DMS 273 (cell line): Measurements from ENCODE around the gene DNMT3A.

Source experiments
- DNase-seq: peaks from one replicate; lab custom pipeline; 2025; ENCODE audit not compliant: unreplicated experiment; lab: John Stamatoyannopoulos, UW

The DNMT3A gene

GRCh38 chr2:25347205-25347815, 5.6 kb upstream of the DNMT3A start:
- peak; percentile 38 for DNase-seq

- no peak for DNase-seq
Observed at GRCh38 chr2:25343187-25343825, 1.6 kb upstream of the DNMT3A start.

GRCh38 chr2:25342372-25343186, 854 bp upstream of the DNMT3A start:
- DNase-seq, result peak; percentile 92

- peak; percentile 73 for DNase-seq
Observed at GRCh38 chr2:25341011-25341727, 556 bp downstream of the DNMT3A start.

GRCh38 chr2:25340181-25340921, 1.4 kb downstream of the DNMT3A start:
- DNase-seq, result peak; percentile 62

GRCh38 chr2:25339791-25340180, 1.9 kb downstream of the DNMT3A start:
- peak; percentile 72 for DNase-seq

- DNase-seq, result no peak
Observed at GRCh38 chr2:25339211-25339674, 2.5 kb downstream of the DNMT3A start.

GRCh38 chr2:25338401-25338800, 3.3 kb downstream of the DNMT3A start:
- no peak for DNase-seq

GRCh38 chr2:25337891-25338290, 3.8 kb downstream of the DNMT3A start:
- DNase-seq, result no peak

- DNase-seq, result no peak
Observed at GRCh38 chr2:25337276-25337675, 4.4 kb downstream of the DNMT3A start.

GRCh38 chr2:25336383-25336841, 5.3 kb downstream of the DNMT3A start:
- no peak for DNase-seq

- no peak for DNase-seq
Observed at GRCh38 chr2:25335971-25336370, 5.8 kb downstream of the DNMT3A start.

- DNase-seq, result no peak
Observed at GRCh38 chr2:25335204-25335603, 6.5 kb downstream of the DNMT3A start.

GRCh38 chr2:25334482-25334881, 7.2 kb downstream of the DNMT3A start:
- no peak for DNase-seq

GRCh38 chr2:25333981-25334380, 7.7 kb downstream of the DNMT3A start:
- no peak for DNase-seq

- no peak for DNase-seq
Observed at GRCh38 chr2:25332571-25332970, 9.2 kb downstream of the DNMT3A start.

- no peak for DNase-seq
Observed at GRCh38 chr2:25331686-25332365, 9.9 kb downstream of the DNMT3A start.

- DNase-seq, result no peak
Observed at GRCh38 chr2:25330937-25331336, 10.8 kb downstream of the DNMT3A start.

- no peak for DNase-seq
Observed at GRCh38 chr2:25330273-25330672, 11.5 kb downstream of the DNMT3A start.
